MM.1S (cell line): Measurements from ENCODE around the gene HS2ST1.

Experiments
- EZH2 ChIP-seq: fragments of 300-600 bp; sonication (generic); optimal IDR thresholded peaks from 2 replicates; pipeline ENCODE3; 2017; ENCODE audit warnings: low read depth, mild to moderate bottlenecking, antibody characterized with exemption, low read length, mixed read lengths
- EZH2phosphoT487 ChIP-seq: fragments of 300-600 bp; sonication (generic); IDR thresholded peaks from 2 replicates; pipeline ENCODE4 v1.6.1; 2018; ENCODE audit warnings: antibody characterized with exemption, low read length
- TF ChIP-seq, protein P1 (sequence below): fragments of 300-600 bp; sonication (generic); IDR thresholded peaks from 2 replicates; pipeline ENCODE4 v1.5.1; 2016; ENCODE audit warnings: antibody characterized with exemption, low read length, mixed read lengths

DNA sequence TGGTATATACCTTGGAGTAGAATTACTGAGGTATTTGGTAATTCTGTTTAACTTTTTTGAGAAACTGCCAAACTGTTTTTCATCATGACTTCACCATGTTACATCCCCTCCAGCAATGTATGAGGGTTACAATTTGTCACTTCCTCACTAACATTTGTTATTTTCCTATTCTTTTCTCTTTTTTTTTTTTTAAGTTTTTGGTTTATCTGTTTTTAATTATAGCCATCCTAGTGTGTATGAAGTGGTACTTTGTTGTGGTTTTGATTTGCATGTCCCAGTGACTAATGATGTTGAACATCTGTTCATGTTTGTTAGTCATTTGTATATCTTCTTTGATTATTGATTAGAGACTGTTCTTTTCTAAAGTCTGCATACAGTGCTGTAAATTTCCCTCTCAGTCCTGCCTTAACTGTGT is 147.3 kb downstream of the HS2ST1 start:
- TF ChIP-seq, protein P1, sequence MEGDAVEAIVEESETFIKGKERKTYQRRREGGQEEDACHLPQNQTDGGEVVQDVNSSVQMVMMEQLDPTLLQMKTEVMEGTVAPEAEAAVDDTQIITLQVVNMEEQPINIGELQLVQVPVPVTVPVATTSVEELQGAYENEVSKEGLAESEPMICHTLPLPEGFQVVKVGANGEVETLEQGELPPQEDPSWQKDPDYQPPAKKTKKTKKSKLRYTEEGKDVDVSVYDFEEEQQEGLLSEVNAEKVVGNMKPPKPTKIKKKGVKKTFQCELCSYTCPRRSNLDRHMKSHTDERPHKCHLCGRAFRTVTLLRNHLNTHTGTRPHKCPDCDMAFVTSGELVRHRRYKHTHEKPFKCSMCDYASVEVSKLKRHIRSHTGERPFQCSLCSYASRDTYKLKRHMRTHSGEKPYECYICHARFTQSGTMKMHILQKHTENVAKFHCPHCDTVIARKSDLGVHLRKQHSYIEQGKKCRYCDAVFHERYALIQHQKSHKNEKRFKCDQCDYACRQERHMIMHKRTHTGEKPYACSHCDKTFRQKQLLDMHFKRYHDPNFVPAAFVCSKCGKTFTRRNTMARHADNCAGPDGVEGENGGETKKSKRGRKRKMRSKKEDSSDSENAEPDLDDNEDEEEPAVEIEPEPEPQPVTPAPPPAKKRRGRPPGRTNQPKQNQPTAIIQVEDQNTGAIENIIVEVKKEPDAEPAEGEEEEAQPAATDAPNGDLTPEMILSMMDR, result no peak
- TF ChIP-seq EZH2, result no peak
- no peak for TF ChIP-seq EZH2phosphoT487
